ENCODE data around the gene FPR1. TPM values are rescaled to one million over a fixed set of nuclear protein-coding genes. Genes with fewer than 3 reads are reported as not detected.

The FPR1 gene, protein sequence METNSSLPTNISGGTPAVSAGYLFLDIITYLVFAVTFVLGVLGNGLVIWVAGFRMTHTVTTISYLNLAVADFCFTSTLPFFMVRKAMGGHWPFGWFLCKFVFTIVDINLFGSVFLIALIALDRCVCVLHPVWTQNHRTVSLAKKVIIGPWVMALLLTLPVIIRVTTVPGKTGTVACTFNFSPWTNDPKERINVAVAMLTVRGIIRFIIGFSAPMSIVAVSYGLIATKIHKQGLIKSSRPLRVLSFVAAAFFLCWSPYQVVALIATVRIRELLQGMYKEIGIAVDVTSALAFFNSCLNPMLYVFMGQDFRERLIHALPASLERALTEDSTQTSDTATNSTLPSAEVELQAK
- 0.09 to 0.19 TPM (median 0.15 TPM) in 5 replicates for total RNA-seq (2022; extraction: Qiagen RNA extraction)

GRCh38 chr19:51751655-51752054 lies at the start of gene FPR1:
TSS of gene FPR1 (minus strand) at chr19:51751878. CDS start at chr19:51746994, 4,884 bp downstream.

GRCh38 chr19:51794885-51795490 lies 43.3 kb upstream of the FPR1 start, which contains the start of gene FPR3:
TSS of gene FPR3 (plus strand) at chr19:51795157. CDS start at chr19:51823749, 28,592 bp downstream.

DNA sequence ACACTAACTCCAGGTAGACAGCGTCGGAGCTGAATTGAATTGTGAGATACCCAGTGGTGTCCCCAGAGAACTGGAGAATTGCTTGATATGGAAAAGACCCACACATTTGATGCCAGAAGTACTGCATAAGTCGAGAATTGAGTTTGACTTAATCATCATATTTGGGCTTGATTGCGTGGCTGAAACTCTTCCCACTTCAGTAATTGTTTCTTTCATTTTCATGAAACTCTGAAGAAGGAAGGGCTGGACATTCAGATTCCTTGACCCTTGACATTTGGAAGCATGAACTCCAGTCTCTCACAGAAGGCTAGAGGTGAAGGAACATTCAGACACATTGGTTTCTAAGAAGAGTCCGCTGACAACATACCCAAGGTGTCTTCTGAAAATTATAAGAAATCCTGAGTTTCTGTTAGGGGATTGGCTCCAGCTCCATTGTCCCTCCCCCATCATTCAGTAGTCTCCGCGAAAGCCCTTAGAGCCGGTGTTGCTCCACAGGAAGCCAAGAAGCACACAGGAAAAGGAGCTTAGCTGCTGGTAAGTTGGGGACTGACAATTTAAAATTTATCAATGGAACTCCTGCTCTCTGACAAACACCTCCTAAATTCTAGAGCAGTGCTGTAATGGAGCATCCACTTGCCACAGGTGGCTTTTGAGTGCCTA lies 9.1 kb upstream of the FPR1 start, which contains the start of gene FPR2:
Gene FPR2, plus strand, starts transcription at position 484 of the 660 bp plus-strand sequence. CDS start 7,479 bp downstream, outside the sequence.

Other genes with a start within 250 kb of the FPR1 start
- gene SIGLEC6, start 220.2 kb downstream of the FPR1 start, total RNA-seq (2022; extraction: Qiagen RNA extraction): not detected in 5 replicates
- 3.3 to 4.4 TPM (median 4.3 TPM) in 5 replicates for gene ZNF175, start 180.6 kb downstream of the FPR1 start, total RNA-seq (2022; extraction: Qiagen RNA extraction)
- not detected in 5 replicates for gene SIGLEC5, start 121.5 kb downstream of the FPR1 start, total RNA-seq (2022; extraction: Qiagen RNA extraction)
- gene SIGLEC14, start 105.1 kb downstream of the FPR1 start, total RNA-seq (2022; extraction: Qiagen RNA extraction): 0.08 to 0.15 TPM (median 0.08 TPM) in 3 of 5 replicates, not detected in the others
- 11.6 to 14.2 TPM (median 12.3 TPM) in 5 replicates for gene SPACA6, start 58.5 kb downstream of the FPR1 start, total RNA-seq (2022; extraction: Qiagen RNA extraction)
- 0.03 TPM in 1 of 5 replicates, not detected in the others for gene HAS1, start 27.9 kb downstream of the FPR1 start, total RNA-seq (2022; extraction: Qiagen RNA extraction)
- not detected in 5 replicates for gene FPR2, start 9.3 kb upstream of the FPR1 start, total RNA-seq (2022; extraction: Qiagen RNA extraction)
- not detected in 5 replicates for gene FPR3, start 43.3 kb upstream of the FPR1 start, total RNA-seq (2022; extraction: Qiagen RNA extraction)
- gene ZNF577, start 136.1 kb upstream of the FPR1 start, total RNA-seq (2022; extraction: Qiagen RNA extraction): 0.03 to 0.07 TPM in 2 of 5 replicates, not detected in the others
- 0.08 to 0.36 TPM (median 0.27 TPM) in 5 replicates for gene ZNF649, start 153.1 kb upstream of the FPR1 start, total RNA-seq (2022; extraction: Qiagen RNA extraction)
- gene ZNF613, start 175.6 kb upstream of the FPR1 start, total RNA-seq (2022; extraction: Qiagen RNA extraction): 0.82 to 1.7 TPM (median 0.93 TPM) in 5 replicates
- 3.4 to 5.1 TPM (median 3.5 TPM) in 5 replicates for gene ZNF350, start 235.0 kb upstream of the FPR1 start, total RNA-seq (2022; extraction: Qiagen RNA extraction)